SK-N-MC (cell line): ENCODE results near the gene RAD17.

Source experiments
- EZH2 ChIP-seq: fragments of 200-600 bp; sonication (generic); IDR thresholded peaks from one replicate; pipeline ENCODE4 v1.6.1; 2017; ENCODE audit warnings: antibody characterized with exemption
- POLR2AphosphoS5 ChIP-seq: IDR thresholded peaks from 2 replicates; pipeline ENCODE4 v1.6.1; 2012; ENCODE audit warnings: mild to moderate bottlenecking, low read depth, low read length, borderline replicate concordance

- no peak for TF ChIP-seq EZH2
- no peak for TF ChIP-seq POLR2AphosphoS5
Observed at GRCh38 chr5:69368458-69369339, 919 bp upstream of the RAD17 start.
